Measurements from ENCODE around the gene TBC1D30. TPM values are rescaled to one million over a fixed set of nuclear protein-coding genes. Genes with fewer than 3 reads are reported as not detected.

Gene TBC1D30
- total and polyA plus RNA-seq, 9 of the 15 experiments (the other 6 are each of a cell fraction or from before 2014, with no cell fraction given) = 0.07 to 0.55 (median 0.20) TPM; not detected in 1

DNA sequence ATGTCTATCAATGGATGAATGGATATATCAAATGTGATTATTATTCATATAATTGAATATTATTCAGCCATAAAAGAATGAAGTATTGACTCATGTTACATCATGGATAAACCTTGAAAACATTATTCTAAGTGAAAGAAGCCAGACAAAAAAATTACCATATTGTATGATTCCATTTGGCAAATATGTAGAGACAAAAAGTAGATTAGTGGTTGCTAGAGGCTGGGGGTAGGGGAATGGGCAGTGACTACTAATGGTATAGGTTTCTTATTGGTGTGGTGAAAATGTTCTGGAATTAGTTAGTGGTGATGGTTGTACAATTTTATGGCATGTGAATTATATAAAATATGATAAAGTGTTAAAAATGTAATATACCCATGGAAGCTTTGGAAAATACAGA is 33.4 kb upstream of the TBC1D30 start:
- no TSS peak for BruUV-seq (replicated peaks)
- POLR2A ChIA-PET = no interaction called here
- no peak for DNase-seq (ENCODE audit: extremely low read depth in 1 of 4, low spot score in 3 of 4)

GRCh38 chr12:64792128-64792527 is 32.3 kb upstream of the TBC1D30 start:
- POLR2A ChIA-PET = no interaction called here
- H3K9me1 ChIP-seq (ENCODE audit: control insufficient read depth, insufficient read depth, low read length) = no peaks in the 10 kb centered on the region
- no peak for FAIRE-seq
- TF ChIP-seq TFAM (CRISPR knock-in tag; conservative IDR thresholded peaks at IDR 0.05) = no peak
- TF ChIP-seq ARHGAP35 (IDR thresholded peaks at IDR 0.05; ENCODE audit: partially characterized antibody) = no peak
- TF ChIP-seq ZFPM2 (CRISPR knock-in tag; IDR thresholded peaks at IDR 0.05) = no peak
- no peak for TF ChIP-seq ZNF436 (CRISPR knock-in tag; IDR thresholded peaks at IDR 0.05)
- no peak for TF ChIP-seq POLR2A (conservative IDR thresholded peaks at IDR 0.05)
- no peak for TF ChIP-seq AFF4 (CRISPR knock-in tag; IDR thresholded peaks at IDR 0.05)
- no peak for TF ChIP-seq WHSC1 (IDR thresholded peaks at IDR 0.05; ENCODE audit: low read length)
- no peak for TF ChIP-seq ATF3 (IDR thresholded peaks at IDR 0.05)
- TF ChIP-seq ATF3 (CRISPR knock-in tag; conservative IDR thresholded peaks at IDR 0.05) = no peak

More for the DNA sequence above, 33.4 kb upstream of the TBC1D30 start:
- TF ChIP-seq TEAD4 (IDR thresholded peaks at IDR 0.05; ENCODE audit: low read length) (no peak), TEAD4 (CRISPR knock-in tag; IDR thresholded peaks at IDR 0.05; ENCODE audit: borderline replicate concordance) (no peak), TGIF2 (CRISPR knock-in tag; IDR thresholded peaks at IDR 0.05) (no peak), MEF2A (IDR thresholded peaks at IDR 0.05; ENCODE audit: control insufficient read depth, low read depth, low read length) (no peak)
- Histone ChIP-seq H3K9me1 (ENCODE audit: control insufficient read depth, insufficient read depth, low read length) (no peaks in the 10 kb centered on the region), H3K9ac (ENCODE audit: insufficient read depth in 1 of 2, low read depth in 2 of 2, low read length in 2 of 2) (no peak overlapping the region), H3K4me1 (replicated peaks in 1 of 2; ENCODE audit: control insufficient read depth in 2 of 2, insufficient read depth in 2 of 2, low read length in 2 of 2) (no peaks in the 10 kb centered on the region), H2AFZ (ENCODE audit: low read depth, low read length) (no peak overlapping the region), H3K79me2 (ENCODE audit: control insufficient read depth, insufficient read depth, low read length) (no peaks in the 10 kb centered on the region), H3K27ac (ENCODE audit: extremely low read depth, low read depth, low read length) (no peak overlapping the region), H3K4me2 (ENCODE audit: insufficient read depth, low read length) (no peak overlapping the region), H3K9me3 (replicated peaks; ENCODE audit: control insufficient read depth, insufficient read depth, low read depth, low read length) (no peaks in the 10 kb centered on the region), H3K4me3 (no peak overlapping the region), H4K20me1 (replicated peaks; ENCODE audit: control insufficient read depth, insufficient read depth, low read length) (no peaks in the 10 kb centered on the region), H3K27me3 (ENCODE audit: control insufficient read depth in 2 of 2, insufficient read depth in 2 of 2, low read length in 2 of 2) (peaks cover 4 to 6% of the 10 kb centered on the region in 2 experiments; a peak in 2 of 5 replicates), H3K36me3 (ENCODE audit: control insufficient read depth, insufficient read depth, low read length) (no peaks in the 10 kb centered on the region)
- ATAC-seq (no peak), FAIRE-seq (no peak)
- intact Hi-C loops (cut with micrococcal nuclease) (no loop called here), in situ Hi-C loops (cut with MboI) (loop anchor here (10.0 kb wide), 1 partner anchor 246 kb away; no protein-coding TSS in a partner anchor)
- CTCF ChIA-PET (ENCODE audit: low intra/inter-chr PET ratio) = no interaction called here

More at GRCh38 chr12:64792128-64792527, 32.3 kb upstream of the TBC1D30 start:
- 0% methylated on average over 1 of the region's 1 CpG for WGBS (ENCODE audit: insufficient coverage, low coverage, missing lambda C conversion rate)
- Histone ChIP-seq H3K27me3 (ENCODE audit: control insufficient read depth in 2 of 2, insufficient read depth in 2 of 2, low read length in 2 of 2) (peaks cover 4 to 6% of the 10 kb centered on the region in 2 experiments; a peak in 2 of 5 replicates), H3K9ac (ENCODE audit: insufficient read depth in 1 of 2, low read depth in 2 of 2, low read length in 2 of 2) (no peak overlapping the region), H3K4me3 (no peak overlapping the region), H3K79me2 (ENCODE audit: control insufficient read depth, insufficient read depth, low read length) (no peaks in the 10 kb centered on the region), H3K36me3 (ENCODE audit: control insufficient read depth, insufficient read depth, low read length) (no peaks in the 10 kb centered on the region), H3K9me3 (replicated peaks; ENCODE audit: control insufficient read depth, insufficient read depth, low read depth, low read length) (no peaks in the 10 kb centered on the region), H3K27ac (ENCODE audit: extremely low read depth, low read depth, low read length) (no peak overlapping the region), H3K4me2 (ENCODE audit: insufficient read depth, low read length) (no peak overlapping the region), H4K20me1 (replicated peaks; ENCODE audit: control insufficient read depth, insufficient read depth, low read length) (no peaks in the 10 kb centered on the region), H2AFZ (ENCODE audit: low read depth, low read length) (no peak overlapping the region), H3K4me1 (replicated peaks in 1 of 2; ENCODE audit: control insufficient read depth in 2 of 2, insufficient read depth in 2 of 2, low read length in 2 of 2) (no peaks in the 10 kb centered on the region)
- intact Hi-C loops (cut with micrococcal nuclease) = no loop called here
- in situ Hi-C loops (cut with MboI) = loop anchor here (10.0 kb wide), 1 partner anchor 247 kb away; no protein-coding TSS in a partner anchor
- DNase-seq (ENCODE audit: extremely low read depth in 1 of 4, low spot score in 3 of 4) (no peak), ATAC-seq (no peak)
- CTCF ChIA-PET (ENCODE audit: low intra/inter-chr PET ratio) = no interaction called here
- no TSS peak for BruUV-seq (replicated peaks)
